ENCODE measurements around the gene MRGPRX2.

Gene MRGPRX2

DNA sequence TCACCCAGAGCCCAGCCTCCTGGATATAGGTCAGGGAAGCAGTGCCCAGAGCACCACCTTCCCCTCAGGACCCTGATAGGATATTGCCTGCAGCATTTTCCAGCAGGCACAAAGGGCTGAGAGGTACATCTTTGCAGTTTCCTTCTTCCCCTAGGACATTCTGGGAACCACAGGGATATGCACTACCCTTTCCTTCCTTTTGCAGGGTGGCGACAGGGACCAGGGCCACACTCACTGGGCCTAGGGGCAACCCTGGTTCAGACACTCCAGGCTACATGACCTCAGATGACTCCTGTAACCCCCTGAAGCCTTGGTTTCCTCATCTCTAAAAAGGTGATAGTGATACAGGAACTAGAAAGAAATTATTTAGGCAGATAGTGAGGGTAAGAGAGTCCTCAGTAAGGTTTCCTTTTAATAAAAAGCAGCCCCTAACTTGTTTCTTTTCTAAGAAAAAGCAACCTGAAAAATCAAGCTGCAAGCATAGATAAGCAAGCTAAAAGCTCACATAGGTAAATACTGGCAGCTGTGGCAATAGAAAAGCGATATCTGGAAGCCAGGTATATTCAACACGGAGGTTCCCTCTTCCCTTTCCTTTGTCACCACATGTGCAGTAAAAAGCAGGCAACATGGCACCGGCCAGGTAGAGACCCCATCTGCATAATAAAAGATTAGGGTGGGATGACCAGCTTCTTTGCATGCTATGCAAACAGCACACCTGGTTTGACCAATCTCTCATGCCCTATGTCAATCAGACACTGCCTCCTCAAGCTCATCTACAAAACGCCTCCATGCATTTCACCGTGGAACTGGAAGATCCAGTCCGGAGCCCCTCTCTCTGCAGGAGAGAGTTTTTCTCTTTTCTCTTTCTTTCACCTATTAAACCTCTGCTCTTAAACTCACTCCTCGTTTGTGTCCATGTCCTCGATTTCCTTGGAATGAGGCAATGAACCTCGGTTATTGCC is 13.2 kb upstream of the MRGPRX2 start:
- DNase-seq: peak; percentile 50

DNA sequence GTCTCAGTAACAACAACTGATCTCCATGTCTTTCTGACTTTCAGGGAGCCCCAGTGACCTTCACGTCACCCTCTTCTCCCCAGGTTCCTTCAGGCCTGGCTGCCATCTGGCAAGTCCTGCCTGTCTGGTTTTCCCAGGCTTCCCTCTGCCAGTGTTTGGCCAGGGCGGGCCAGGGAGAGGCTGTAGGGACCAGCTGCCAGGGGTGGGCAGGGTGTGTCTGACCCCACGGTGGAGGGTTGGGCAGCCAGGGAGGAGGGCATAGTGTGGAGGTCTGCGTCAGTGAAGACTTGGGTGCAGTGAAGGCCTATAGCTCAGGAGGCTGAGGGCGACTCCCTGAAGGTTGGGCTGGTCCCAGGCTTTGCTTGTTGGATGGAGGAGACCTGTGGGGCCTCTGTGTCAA is 11.9 kb upstream of the MRGPRX2 start:
- no peak for DNase-seq

DNA sequence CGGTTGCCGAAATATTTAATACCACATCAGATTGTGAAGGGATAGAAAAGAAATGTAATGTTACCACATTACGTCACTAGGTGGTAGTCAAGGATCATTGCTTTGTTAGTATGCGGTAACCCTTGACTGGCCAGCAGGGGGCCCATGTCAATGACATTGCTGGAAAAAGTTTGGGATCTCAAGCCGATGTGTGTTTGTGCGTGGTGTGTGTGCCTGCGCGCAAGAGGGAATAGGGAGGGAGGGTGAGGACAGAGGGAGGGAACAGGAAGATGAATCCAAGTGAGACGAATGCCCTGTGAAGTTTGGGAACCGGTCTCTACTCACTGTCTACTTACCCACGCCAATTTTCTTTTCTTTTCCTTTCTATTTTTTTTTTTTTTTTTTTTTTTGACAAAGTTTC is 10.7 kb upstream of the MRGPRX2 start:
- peak; percentile 79 for DNase-seq

DNA sequence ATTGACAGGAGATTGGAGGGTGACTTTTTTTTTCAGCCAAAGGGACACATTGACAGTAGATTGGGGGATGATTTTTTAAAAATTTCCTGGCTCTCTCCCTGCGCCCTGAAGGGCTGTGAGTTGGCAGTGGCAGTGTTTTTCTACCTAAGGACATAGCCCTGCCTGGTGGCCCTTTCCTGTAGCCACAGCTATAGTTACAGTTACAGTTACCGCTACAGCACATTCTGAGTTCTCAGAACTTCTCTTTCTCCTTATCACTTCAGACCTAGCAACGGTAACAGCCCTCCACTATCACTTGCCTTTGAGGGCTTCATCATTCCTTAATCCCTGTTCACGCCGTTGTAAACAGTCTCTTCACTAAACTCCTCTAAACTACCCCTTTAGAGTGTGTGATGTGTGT is 684 bp downstream of the MRGPRX2 start:
- DNase-seq: no peak

DNA sequence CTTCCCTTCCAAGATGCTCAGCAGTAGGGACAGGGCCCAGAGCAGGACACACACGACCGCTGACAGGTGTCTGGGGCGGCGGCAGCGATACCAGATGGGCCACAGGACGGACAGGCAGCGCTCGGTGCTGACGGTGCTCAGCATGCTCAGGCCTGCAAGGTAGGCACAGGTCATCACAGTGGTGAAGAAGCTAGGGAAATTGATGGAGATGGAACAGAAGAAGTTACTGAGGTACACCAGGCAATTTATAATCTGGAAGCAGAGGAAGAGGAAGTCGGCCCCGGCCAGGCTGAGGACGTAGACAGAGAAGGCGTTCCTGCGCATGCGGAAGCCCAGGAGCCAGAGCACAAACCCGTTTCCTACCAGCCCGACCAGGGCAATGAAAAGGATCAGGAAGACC is 4.6 kb downstream of the MRGPRX2 start:
- DNase-seq: no peak

DNA sequence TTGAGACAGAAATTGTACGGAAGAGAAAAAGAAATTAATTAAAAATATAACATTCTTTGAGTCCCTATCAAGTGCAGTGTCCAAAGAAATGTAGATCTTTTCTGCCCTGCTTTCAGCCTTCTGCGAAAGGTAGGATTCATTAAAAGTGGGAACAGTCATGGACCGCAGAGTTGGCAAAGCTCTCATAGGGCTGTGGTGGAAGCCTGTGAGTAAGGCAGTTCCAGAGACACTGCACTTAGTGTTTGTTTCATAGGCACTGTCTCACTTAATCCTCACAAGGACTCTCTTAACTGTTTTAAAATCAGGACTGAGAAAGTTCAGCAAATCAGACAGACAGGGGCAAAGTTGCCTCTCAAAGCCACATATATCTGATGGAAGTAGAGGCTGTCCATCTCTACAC is 5.5 kb downstream of the MRGPRX2 start:
- no peak for DNase-seq

DNA sequence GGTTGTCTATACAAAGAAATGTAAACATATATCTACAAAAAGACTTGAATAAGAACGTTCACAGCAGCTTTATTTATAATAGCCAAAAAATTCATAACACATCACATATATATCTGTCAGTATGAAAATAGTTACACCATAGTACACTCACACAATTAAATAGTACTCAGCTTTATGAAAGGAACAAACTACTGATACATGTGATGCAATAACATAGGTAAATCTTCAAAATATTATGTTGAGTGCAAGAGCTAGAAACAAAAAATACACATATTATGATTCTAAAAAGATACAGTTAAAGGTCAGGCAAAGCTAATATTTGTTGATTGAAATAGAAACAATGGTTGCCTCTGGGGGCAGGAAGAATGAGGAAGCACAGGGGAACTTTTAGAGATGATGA is 6.6 kb downstream of the MRGPRX2 start:
- no peak for DNase-seq

DNA sequence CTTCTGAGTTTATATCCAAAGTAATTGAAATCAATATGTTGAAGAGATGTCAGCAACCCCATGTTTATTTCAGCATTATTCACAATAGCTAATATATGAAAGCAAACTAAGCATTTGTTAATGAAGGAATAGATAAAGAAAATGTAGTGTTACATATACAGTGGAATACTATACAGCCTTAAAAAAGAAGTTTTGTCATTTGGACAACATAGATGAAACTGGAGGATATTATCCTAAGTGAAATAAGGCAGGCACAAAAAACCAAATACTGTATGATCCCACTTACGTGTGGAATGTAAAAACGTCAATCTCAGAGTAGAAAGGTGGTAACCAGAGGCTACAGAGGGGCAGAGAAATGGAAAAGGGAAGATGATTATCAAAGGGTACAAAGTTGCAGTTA is 10.2 kb downstream of the MRGPRX2 start:
- DNase-seq: no peak

DNA sequence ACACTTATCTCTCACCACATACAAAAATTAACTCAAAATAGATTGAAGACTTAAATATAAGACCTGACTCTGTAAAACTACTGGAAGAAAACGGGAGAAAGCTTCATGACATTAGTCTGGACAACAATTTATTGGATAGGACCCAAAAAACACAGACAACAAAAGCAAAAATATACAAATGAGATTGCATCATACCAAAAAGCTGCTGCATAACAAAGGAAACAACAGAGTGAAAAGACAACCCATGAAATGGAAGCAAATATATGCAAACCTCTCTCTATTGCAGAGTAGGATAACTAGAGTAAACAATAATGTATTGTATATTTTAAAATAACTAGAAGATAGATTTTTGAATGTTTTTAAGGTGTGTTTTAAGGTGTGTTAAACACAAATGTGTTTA is 11.2 kb downstream of the MRGPRX2 start:
- no peak for DNase-seq

DNA sequence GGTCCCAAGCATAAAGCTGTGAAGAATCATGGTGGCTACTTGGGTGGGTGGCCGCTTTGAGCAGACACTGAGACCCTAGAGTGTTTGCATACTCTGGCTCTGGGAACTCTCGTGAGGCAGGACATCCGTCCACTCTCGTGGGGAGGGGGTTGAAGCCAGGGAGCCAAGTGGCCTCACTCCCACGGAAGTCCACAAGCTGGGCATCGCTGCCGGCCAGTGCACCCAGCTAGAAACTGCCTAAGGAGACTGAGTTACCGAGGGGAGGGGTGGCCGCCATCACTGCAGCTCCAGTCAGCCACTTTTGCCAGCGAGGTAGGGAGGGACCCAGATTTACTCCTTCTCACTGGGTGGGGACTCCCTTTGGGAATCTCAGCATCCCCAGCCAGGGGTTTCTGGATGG is 20.5 kb downstream of the MRGPRX2 start:
- DNase-seq: no peak

DNA sequence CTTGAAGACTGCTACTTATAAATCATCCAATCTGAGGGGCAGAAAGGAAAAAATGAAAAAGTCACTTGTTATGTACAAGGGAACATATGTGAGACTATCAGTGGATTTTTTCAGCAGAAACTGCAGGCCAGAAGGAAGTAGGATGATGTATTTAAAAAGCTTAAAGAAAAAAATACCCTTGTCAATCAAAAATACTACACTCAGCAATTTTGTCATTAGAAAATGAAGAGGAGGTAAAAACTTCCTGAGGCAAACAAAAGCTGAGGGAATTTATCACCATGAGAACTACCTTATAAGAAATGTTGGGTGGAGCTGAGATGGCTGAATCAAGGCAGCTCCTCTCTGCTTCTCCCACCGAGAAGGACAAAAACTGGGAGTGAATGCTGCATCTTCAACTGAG is 21.1 kb downstream of the MRGPRX2 start:
- no peak for DNase-seq

DNA sequence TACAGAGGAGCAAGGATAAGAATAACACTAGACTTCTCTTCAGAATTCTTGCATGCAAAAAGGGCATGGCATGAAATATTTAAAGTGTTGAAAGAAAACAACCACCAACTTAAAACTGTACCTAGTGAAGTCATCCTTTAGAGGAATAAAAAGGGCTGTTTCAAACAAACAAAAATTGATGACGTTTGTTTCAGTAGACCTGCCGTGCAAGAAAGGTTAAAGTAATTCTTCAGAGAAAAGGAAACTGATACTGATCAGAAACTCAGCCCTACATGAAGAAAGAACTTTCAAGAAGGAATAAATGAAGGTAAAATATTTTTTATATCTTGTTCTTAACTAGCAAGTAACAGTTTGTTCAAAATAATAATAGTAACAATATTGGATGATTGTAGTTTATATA is 27.5 kb downstream of the MRGPRX2 start:
- DNase-seq: no peak

DNA sequence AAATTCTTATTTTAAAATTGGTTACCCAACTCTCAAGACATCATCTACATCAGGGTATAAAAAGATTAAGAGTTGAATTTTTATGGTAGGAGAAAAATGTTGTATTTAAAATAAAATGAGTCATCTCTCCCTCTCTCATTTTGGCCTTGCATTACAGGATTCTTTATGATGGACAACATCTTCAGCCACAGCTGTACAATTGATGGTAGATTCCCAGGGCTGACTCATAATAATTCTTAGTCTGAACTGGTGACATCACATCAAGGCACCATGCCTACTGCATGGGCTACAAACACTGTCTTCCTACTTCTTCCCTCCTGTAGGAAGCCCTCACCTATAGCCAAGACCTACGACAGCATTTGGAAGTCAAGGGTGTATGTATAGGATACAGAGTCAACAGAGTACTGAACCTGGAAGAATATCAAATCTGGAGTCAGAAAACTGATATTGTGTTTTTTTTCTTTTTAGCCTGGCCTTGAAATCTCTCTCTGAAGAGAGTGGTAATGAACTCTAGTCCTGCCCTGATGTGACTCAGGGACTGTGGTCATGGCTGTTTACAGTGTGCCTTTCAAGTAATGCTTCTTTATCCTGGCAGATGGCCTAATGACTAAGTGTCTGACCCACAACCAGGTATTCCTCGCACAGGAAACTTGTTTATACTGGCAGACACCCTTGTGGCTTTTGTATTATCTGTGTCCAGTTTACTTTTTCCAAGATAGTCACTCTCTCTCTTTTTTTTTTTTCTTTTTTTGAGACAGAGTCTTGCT is 32.5 kb downstream of the MRGPRX2 start:
- DNase-seq: peak; percentile 74

DNA sequence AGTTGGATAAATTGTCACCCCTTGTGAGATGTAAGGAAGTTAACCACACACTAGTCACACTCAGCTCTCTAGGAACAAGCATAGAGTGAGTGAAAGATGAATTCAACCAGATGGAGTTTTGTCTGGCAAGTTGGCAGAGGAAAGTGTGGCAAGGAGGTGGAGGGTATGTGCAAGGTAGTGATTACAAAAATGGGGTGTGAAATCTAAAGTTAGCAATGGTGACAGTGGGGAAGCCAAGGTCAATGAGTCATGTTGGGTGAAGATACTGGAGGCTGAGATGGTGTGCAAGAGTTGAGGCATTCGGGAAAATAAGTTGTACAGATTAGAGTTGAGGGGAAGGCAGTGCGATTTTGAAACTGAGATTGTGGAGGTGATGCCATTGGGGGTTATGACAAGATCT is 33.7 kb downstream of the MRGPRX2 start:
- DNase-seq: no peak

DNA sequence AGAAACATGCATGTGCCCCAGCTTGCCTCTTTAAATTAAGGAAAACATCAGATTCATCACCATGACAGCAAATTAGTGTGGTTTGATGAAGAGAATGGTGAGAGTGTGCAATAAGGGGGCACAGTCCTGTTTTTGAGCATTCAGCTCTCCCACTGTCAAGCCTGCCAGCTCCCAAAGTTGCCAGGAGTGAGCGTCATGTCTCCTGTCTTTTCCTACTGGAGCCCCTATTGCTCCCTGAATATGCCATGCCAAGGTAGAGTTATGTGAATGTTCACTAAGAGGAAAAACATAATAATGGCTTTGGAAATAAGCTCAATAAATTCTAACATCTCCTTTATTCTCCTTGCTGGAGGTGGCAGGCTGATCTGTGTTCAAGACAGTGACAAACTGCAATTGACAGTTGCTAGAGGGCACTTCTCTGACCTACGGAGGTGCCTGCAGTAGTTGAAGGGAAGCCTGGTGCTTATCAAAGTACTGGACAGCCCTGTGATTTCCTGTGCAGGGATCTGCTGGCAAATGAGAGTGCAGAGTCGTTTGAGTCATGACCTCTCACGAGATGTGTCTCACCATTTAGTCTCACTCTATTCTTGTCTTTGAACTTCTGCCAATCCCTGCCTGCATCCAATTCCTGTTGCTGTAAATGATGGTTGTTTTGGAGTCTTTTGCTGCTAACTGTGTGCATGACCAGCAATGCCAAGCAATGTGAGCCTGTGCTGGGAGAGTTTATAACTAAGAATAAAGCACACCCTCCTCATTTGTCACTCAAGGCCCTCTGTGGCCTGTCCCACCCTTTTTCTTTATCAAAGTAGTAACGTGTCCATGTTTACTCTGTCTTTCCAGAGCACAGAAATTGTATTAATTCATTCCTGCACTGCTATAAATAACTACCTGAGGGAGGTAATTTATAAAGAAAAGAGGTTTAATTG is 34.8 kb downstream of the MRGPRX2 start:
- no peak for DNase-seq

DNA sequence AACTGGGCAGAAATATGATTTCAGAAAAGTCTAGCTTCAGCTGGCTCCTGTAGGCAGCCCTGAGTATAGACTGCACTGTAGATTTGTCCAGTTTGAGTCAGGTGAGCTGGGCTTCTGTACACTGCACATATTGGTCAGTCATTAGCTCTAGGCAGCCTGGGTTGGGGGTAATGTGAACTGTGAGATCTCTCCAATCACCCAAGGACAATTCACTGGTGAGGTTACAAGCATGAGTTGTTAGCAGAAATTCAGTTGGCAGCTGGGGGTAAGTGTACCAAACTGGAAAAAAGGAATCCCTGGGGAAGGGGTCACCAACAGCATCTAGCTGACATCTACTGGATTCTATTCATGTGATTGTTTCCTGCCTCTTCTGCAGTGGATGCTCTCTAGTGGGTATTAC is 39.7 kb downstream of the MRGPRX2 start:
- DNase-seq: no peak

DNA sequence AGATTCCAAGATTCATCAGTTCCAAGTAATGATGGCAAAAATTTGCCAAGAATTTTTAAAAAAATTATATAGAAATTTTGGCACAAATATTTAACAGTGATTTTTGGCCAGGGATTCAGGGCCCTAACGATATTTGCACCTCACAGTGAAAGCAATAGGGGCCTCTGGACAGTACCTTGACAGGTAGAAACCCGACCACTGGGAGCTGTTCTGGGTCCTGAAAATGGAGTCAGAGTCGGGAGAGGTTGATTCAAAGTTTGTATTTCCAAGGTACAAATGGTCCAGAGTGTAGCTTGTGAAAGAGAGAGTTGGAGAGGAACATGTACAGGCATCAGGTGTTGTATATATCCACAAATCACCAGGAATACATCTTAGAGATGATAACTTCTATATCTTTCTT is 41.6 kb downstream of the MRGPRX2 start:
- no peak for DNase-seq

DNA sequence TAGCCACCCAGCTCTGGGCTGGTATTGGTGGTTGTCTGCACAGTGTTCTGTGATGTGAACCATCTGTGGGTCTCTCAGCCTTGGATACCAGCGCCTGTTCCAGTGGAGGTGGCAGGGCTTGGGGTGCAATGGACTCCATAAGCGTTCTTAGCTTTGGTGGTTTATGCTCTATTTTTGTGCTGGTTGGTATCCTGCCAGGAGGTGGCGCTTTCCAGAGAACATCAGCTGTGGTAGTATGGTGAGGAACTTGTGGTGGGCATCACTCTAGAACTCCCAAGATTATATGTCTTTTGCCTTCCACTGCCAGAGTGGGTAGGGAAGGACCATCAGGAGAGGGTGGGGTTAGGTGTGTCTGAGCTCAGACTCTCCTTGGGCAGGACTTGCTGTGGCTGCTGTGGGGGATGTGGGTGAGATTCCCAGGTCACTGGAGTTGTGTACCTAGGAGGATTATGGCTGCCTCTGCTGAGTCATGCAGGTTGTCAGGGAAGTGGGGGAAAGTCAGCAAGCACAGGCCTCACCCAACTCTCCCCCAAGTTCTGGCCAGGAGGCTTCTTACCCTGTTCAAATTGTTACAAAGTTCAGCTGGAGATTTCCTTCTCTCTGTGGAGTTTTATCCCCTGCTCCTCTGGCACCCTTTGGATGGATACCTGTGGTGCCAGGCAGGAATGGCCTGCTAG is 47.2 kb downstream of the MRGPRX2 start:
- no peak for DNase-seq

DNA sequence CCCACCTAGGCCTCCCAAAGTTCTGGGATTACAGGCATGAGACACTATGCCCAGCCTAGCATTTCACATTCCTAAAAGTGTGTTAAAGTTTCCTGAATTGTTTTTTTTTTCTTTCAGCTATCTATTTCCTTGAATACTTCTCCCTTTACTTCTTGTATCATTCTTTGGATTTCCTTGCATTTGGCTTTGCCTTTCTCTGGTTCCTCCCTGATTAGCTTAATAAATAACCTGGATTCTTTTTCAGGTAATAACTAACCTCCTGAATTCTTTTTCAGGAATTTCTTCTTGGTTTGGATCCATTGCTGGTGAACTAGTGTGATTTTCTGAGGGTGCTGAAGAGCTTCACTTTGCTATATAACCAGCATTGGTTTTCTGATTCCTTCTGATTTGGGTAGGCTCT is 47.9 kb downstream of the MRGPRX2 start:
- DNase-seq: no peak

Measured in NCI-H2029 (cell line).